Kidney capillary endothelial cell (primary cell): ENCODE data around the gene IQCE.

Source experiments
- DNase-seq: peaks from one replicate; pipeline ENCODE4 v3.0.0-alpha.2; 2018; ENCODE audit warnings: low spot score

The IQCE gene

GRCh38 chr7:2558629-2559282 lies at the start of gene IQCE:
IQCE (plus strand) TSS chr7:2558979; CDS start chr7:2559182, 203 bp downstream.
- DNase-seq = peak; percentile 89

- DNase-seq = no peak
Measured at GRCh38 chr7:2509298-2509906, 49.4 kb upstream of the IQCE start.

- DNase-seq = no peak
Measured at GRCh38 chr7:2510130-2510776, 48.5 kb upstream of the IQCE start.

- DNase-seq = peak; percentile 30
Measured at GRCh38 chr7:2510909-2511768, 47.6 kb upstream of the IQCE start.

GRCh38 chr7:2511769-2512168 lies 47.0 kb upstream of the IQCE start:
- DNase-seq = no peak

- DNase-seq = no peak
Measured at GRCh38 chr7:2512179-2512661, 46.6 kb upstream of the IQCE start.

- DNase-seq = no peak
Measured at GRCh38 chr7:2512713-2513112, 46.1 kb upstream of the IQCE start.

GRCh38 chr7:2513702-2514101 lies 45.1 kb upstream of the IQCE start:
- DNase-seq = no peak

GRCh38 chr7:2514473-2515423 lies 44.0 kb upstream of the IQCE start:
- no peak for DNase-seq

GRCh38 chr7:2515424-2516193 lies 43.2 kb upstream of the IQCE start:
- no peak for DNase-seq

- no peak for DNase-seq
Measured at GRCh38 chr7:2516194-2516555, 42.6 kb upstream of the IQCE start.

GRCh38 chr7:2517026-2517425 lies 41.8 kb upstream of the IQCE start:
- DNase-seq = no peak

- DNase-seq = no peak
Measured at GRCh38 chr7:2517678-2518507, 40.9 kb upstream of the IQCE start.

- no peak for DNase-seq
Measured at GRCh38 chr7:2518737-2519118, 40.1 kb upstream of the IQCE start.

GRCh38 chr7:2519119-2519930 lies 39.5 kb upstream of the IQCE start, which contains the start of gene LFNG:
LFNG (plus strand) TSS chr7:2519774; CDS start chr7:2519862, 88 bp downstream.
- peak; percentile 85 for DNase-seq

- DNase-seq = no peak
Measured at GRCh38 chr7:2520131-2520760, 38.5 kb upstream of the IQCE start.

GRCh38 chr7:2520761-2521290 lies 38.0 kb upstream of the IQCE start:
- no peak for DNase-seq

GRCh38 chr7:2521341-2521745 lies 37.4 kb upstream of the IQCE start:
- DNase-seq = no peak
